NCI-H446 (cell line): ENCODE measurements around the gene SLX4IP.
A peak's percentile ranks its signal among the peaks of the same experiment; 100 is the strongest.
"Not testable (repeated sequence)": the region's sequence is repeated elsewhere in the genome, so short reads cannot be mapped to it uniquely, and the experiment has no call there.

Experiments used
- DNase-seq, 2 experiments: peaks; one replicate each; lab custom pipeline; 2025; lab: John Stamatoyannopoulos, UW

The SLX4IP gene

GRCh38 chr20:10434832-10435812 is at the start of gene SLX4IP:
TSS of gene SLX4IP (plus strand) at chr20:10435305. CDS start at chr20:10458205, 22,900 bp downstream.
- peak; percentile 96 to 98 for DNase-seq

- DNase-seq: no peak
These were observed 49.1 kb upstream of the SLX4IP start for GRCh38 chr20:10385850-10386544.

- DNase-seq: no peak
These were observed 47.4 kb upstream of the SLX4IP start for GRCh38 chr20:10387686-10388085.

- DNase-seq: no peak
These were observed 46.5 kb upstream of the SLX4IP start for GRCh38 chr20:10388597-10388996.

- DNase-seq: no peak
These were observed 44.4 kb upstream of the SLX4IP start for GRCh38 chr20:10390709-10391108.

GRCh38 chr20:10394752-10395151 is 40.4 kb upstream of the SLX4IP start:
- not testable (repeated sequence) for DNase-seq

GRCh38 chr20:10398834-10399369 is 36.2 kb upstream of the SLX4IP start:
- DNase-seq: no peak

- DNase-seq: no peak
These were observed 32.0 kb upstream of the SLX4IP start for GRCh38 chr20:10402938-10403608.

- no peak for DNase-seq
These were observed 31.0 kb upstream of the SLX4IP start for GRCh38 chr20:10404023-10404628.

GRCh38 chr20:10404959-10405530 is 30.1 kb upstream of the SLX4IP start:
- DNase-seq: no peak

- no peak for DNase-seq
These were observed 26.8 kb upstream of the SLX4IP start for GRCh38 chr20:10408108-10408813.

- DNase-seq: no peak
These were observed 23.4 kb upstream of the SLX4IP start for GRCh38 chr20:10411673-10412072.

- no peak for DNase-seq
These were observed 22.3 kb upstream of the SLX4IP start for GRCh38 chr20:10412591-10413408.

- DNase-seq: no peak
These were observed 20.0 kb upstream of the SLX4IP start for GRCh38 chr20:10415013-10415650.

- not testable (repeated sequence) for DNase-seq
These were observed 17.9 kb upstream of the SLX4IP start for GRCh38 chr20:10417218-10417617.

- no peak for DNase-seq
These were observed 15.5 kb upstream of the SLX4IP start for GRCh38 chr20:10419550-10420133.

- no peak for DNase-seq
These were observed 11.4 kb upstream of the SLX4IP start for GRCh38 chr20:10423735-10424134.

GRCh38 chr20:10427060-10427692 is 7.9 kb upstream of the SLX4IP start:
- DNase-seq: peak; percentile 60 to 76
